RCC 7860 (cell line): ENCODE data around the gene SFMBT2.
A peak's percentile ranks its signal among the peaks of the same experiment; 100 is the strongest.
"Not testable (repeated sequence)": the region's sequence is repeated elsewhere in the genome, so short reads cannot be mapped to it uniquely, and the experiment has no call there.

ENCODE experiments used
- DNase-seq: peaks from one replicate; pipeline ENCODE4 v3.0.0-alpha.2; 2015; ENCODE audit warnings: low spot score
- FAIRE-seq: peaks from 2 replicates; lab custom pipeline; 2012; peaks lifted over from hg19 to GRCh38; lab: Jason Lieb, UNC

The SFMBT2 gene

GRCh38 chr10:7333961-7334641 lies 76.7 kb downstream of the SFMBT2 start:
- DNase-seq (no peak), FAIRE-seq (no peak)

- FAIRE-seq = no peak
- DNase-seq = no peak
Measured at GRCh38 chr10:7329219-7329618, 81.6 kb downstream of the SFMBT2 start.

GRCh38 chr10:7327885-7328284 lies 82.9 kb downstream of the SFMBT2 start:
- FAIRE-seq = no peak
- DNase-seq = no peak

GRCh38 chr10:7322623-7323022 lies 88.2 kb downstream of the SFMBT2 start:
- DNase-seq (no peak), FAIRE-seq (no peak)

- DNase-seq (no peak), FAIRE-seq (no peak)
Measured at GRCh38 chr10:7320072-7320471, 90.8 kb downstream of the SFMBT2 start.

GRCh38 chr10:7319632-7320031 lies 91.2 kb downstream of the SFMBT2 start:
- no peak for DNase-seq
- no peak for FAIRE-seq

- FAIRE-seq (no peak), DNase-seq (no peak)
Measured at GRCh38 chr10:7318836-7319235, 92.0 kb downstream of the SFMBT2 start.

- FAIRE-seq (no peak), DNase-seq (no peak)
Measured at GRCh38 chr10:7317786-7318446, 92.9 kb downstream of the SFMBT2 start.

GRCh38 chr10:7316839-7317238 lies 94.0 kb downstream of the SFMBT2 start:
- FAIRE-seq = no peak
- DNase-seq = no peak

- no peak for FAIRE-seq
- no peak for DNase-seq
Measured at GRCh38 chr10:7315906-7316305, 94.9 kb downstream of the SFMBT2 start.

- FAIRE-seq = no peak
- peak; percentile 28 for DNase-seq
Measured at GRCh38 chr10:7314170-7314569, 96.7 kb downstream of the SFMBT2 start.

- DNase-seq = no peak
- FAIRE-seq = no peak
Measured at GRCh38 chr10:7312488-7312857, 98.4 kb downstream of the SFMBT2 start.

GRCh38 chr10:7311850-7312487 lies 98.9 kb downstream of the SFMBT2 start:
- DNase-seq, FAIRE-seq: not testable (repeated sequence)

- DNase-seq = peak; percentile 42
- no peak for FAIRE-seq
Measured at GRCh38 chr10:7311218-7311849, 99.5 kb downstream of the SFMBT2 start.

GRCh38 chr10:7310076-7310475 lies 100.8 kb downstream of the SFMBT2 start:
- DNase-seq (no peak), FAIRE-seq (no peak)

GRCh38 chr10:7308826-7309225 lies 102.0 kb downstream of the SFMBT2 start:
- DNase-seq (no peak), FAIRE-seq (no peak)

- no peak for FAIRE-seq
- DNase-seq = no peak
Measured at GRCh38 chr10:7306616-7307015, 104.2 kb downstream of the SFMBT2 start.

GRCh38 chr10:7306147-7306546 lies 104.7 kb downstream of the SFMBT2 start:
- no peak for FAIRE-seq
- no peak for DNase-seq

- DNase-seq (no peak), FAIRE-seq (no peak)
Measured at GRCh38 chr10:7305053-7305452, 105.8 kb downstream of the SFMBT2 start.

- DNase-seq (no peak), FAIRE-seq (no peak)
Measured at GRCh38 chr10:7304110-7304509, 106.7 kb downstream of the SFMBT2 start.

GRCh38 chr10:7302930-7303557 lies 107.8 kb downstream of the SFMBT2 start:
- no peak for DNase-seq
- FAIRE-seq = no peak
